HG03025 (cell line): ENCODE data around the gene XPNPEP1.

Experiments used
- ATAC-seq: cut with Tn5 transposase; IDR thresholded peaks from one replicate; pipeline ENCODE4 v1.9.1; 2021; ENCODE audit warnings: mild to moderate bottlenecking, moderate library complexity; ENCODE audit not compliant: unreplicated experiment, low FRiP score

XPNPEP1 gene

DNA sequence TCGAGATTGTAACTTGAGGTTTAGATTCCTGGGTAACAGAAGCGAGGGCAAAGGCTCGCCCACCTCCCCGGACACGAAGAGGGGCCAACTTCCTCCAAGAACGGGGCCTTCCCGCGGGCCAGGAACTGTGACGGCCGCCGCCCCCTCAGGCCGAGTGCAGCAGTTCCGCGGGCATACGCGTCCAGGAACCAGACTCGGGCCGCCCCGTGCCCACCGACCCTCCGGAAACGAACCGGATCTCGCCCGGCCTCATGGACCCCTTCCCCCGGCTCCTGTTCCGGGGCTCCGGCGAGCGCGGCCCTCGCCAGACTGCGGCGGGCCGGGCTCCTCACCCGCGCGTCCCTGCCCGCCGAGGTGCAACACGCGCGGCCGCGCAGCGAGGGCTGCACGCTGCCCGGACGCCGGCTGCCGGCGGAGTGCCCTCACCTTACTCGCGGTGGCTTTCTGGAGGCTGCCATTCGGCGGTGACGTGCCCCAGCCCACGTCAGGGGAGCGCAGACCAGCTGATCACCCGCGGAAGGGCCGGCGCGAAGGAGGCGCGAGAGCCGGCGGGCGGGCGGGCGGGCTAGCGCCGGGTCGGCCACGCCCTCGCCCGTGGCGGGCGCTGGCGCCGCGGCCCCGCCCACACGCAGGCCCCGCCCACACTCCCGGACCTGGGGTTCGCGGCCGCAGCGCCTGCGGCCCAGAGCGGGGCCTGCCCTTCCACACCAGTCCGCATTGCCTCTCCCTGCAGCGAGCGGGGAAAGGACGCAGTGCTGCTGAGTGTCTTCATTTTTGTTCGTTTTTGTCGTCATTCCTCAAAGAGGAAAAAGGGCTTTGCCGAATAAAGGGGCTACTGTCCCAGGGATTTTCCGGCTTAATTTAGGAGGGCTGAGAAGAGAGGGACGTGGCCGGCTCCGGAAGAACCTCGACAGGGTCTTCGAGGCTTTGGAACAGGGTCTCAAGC lies at the start of gene XPNPEP1:
TSS of gene XPNPEP1 (minus strand) at position 536 of the 946 bp plus-strand sequence. CDS start at position 458, 78 bp downstream.
- ATAC-seq, result peak; percentile 92

DNA sequence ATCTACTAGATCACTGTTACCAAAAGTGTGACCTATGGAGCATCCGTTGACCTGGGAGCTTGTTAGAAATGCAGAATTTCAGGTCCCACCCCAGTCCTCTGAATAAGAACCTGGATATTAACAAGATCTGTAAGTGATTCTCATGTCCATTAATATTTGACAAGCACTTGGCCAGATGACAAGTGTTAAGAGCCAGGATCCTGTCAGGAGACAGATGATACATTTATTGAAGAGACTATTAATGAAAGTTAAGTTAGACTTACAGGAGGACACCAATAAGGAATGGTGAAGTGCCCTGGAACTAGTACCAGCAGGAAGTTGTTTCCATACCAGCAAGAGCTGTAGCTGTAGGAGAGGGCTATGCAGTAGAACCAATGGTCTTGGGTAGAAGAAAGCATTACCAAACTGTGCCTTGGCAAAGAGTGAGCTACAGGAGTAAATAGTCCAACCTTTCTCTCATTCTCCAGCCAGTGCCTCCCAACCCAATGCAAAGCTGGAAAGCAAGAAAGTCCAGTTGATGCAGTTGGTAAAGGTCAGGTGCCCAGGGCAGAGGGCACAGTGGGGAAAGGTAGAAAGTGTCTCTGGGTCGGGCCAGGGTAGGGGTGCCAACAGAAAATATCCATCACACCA lies 49.2 kb upstream of the XPNPEP1 start:
- no peak for ATAC-seq

- no peak for ATAC-seq
Measured at GRCh38 chr10:109971634-109972033, 48.3 kb upstream of the XPNPEP1 start.

DNA sequence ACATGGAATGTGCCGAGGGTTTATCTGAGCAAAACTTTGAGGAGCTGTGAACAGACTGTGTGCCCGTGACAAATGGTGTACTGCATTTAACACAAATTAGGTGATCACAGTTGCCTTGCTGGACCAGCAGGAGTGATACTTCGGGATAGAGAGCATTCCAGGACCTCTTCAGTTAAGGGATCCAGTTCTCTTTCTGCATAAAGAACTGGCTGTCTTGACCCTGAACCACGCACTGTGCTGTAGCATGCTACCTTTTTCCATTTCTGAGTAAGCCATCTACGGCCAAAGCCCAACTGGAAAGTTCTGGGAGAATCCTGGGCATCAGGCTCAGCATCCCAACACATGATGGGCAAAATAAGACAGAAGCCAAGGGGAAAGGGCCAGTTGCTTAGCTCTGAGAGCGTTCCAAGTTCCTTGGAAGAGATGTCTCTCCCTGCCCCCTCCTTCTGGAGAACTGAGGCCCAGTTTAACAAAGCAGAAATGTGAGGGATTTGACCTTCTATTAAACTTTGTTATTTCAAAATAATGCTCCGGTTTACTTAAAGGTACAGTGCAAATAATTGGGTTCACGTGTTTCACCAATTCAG lies 46.5 kb upstream of the XPNPEP1 start:
- no peak for ATAC-seq

GRCh38 chr10:109968953-109969759 lies 45.8 kb upstream of the XPNPEP1 start:
- no peak for ATAC-seq

- no peak for ATAC-seq
Measured at GRCh38 chr10:109967739-109968088, 44.4 kb upstream of the XPNPEP1 start.

DNA sequence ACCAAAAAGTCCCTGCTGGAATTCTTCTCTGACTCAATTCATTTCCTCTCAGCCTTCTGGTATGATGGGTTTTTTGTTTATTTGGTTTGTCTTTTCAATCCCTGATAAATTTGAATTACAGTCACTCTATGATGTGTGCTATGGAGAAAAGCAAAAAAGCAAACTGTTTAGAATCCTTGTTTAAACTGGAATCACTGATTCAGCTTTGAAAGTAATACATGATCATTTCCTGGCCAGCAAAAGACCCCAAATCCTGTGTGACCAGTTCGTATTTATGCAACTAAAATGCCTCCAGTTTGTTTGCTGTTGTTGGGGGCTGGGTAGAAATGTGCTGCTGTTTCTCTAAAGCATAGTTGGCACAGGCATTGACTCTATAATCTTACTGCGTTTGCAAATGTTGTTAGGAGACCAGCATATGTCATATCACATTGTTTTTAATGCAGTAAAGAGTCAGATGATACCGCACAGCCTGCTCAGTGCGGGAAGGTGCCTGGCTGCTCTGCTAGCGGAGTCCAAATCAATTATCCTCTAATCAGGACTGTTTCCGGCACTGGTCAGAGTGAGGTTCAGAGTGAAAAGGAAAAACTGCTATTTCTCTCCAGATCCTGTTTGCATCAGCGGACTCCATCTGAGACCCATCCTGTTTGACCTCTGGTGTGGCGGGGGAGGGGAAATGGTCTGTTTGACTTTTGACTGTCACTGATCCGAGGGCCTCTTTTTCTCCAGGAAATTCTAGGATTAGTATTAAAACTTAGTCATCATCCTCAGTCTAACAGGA lies 43.8 kb upstream of the XPNPEP1 start:
- no peak for ATAC-seq

GRCh38 chr10:109964318-109964717 lies 41.0 kb upstream of the XPNPEP1 start:
- ATAC-seq, result no peak

- ATAC-seq, result no peak
Measured at GRCh38 chr10:109963439-109963838, 40.1 kb upstream of the XPNPEP1 start.

DNA sequence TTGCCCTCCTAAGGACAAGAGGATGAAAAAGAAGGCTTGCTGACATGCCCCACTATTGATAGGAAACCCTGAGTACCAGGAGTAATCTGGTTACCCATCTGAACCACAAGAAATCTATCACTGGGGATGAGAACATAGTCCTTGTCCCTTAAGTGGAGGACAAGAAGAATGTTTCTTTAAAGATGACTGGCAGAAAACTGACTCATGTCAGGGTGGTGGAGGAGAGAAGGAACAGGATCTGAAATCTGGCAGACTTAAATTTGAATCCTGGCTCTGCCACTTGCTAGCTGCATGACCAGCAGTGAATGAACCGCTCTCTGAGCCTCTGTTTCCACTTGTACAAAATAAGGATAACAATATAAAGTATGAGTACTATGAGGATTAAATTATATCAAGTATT lies 38.9 kb upstream of the XPNPEP1 start:
- ATAC-seq, result no peak

DNA sequence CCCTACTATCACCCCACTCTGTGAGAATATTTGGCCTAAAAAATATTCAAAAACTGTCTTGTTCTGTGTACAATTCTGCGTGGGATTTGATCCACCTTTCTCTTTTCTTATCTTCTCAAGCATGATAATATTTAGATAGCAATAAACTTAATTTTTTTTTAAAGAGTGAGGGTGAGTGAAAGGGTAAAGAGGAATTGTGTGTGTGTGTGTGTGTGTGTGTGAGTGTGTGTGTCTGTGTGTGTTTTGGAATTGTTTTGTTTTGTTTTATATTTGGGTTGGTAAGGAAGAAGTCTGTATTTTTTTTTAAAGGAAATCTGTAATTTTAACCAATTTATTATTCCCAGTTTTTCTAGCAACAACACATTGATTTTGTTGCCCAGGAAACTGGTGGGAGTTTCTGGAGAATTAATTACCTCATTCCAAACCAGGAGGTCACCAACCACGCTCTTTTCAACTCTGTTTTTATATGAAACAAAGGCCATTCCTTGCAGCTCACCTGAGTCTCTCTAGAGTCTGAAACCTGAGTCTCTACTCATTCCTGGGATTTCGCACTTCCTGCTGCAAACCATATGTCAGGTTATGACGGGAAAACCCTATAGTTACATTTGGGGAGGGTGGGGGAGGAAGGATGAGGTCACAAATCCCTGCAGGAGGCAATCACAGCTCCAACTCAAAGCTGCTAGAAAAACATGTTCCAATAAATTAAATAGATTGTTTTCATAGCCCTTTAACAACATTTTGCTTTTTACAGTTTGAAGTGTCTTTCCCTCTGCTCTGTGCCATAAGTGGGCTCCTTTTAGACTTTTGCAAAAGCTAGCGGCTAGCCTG lies 38.1 kb upstream of the XPNPEP1 start:
- ATAC-seq, result no peak

DNA sequence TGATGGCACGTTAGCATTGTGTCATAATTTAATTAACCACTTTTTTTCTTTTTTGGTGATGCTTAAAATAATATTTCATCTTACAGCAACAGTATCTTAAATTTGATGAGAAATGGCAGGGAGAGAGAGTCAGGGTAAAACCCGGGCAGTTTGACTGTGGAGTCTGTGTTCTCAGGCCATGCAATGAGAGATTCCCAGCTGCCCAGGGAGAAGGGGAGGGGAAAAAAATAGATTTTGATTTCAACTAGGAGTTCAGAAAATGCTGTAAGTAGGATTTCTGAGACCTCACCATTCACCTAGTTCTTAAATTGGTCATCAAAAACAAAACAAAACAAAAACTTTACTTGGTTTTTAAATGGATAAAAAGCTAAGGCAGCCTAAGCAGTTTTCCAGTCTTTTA lies 37.4 kb upstream of the XPNPEP1 start:
- no peak for ATAC-seq

GRCh38 chr10:109959259-109960145 lies 36.2 kb upstream of the XPNPEP1 start:
- ATAC-seq, result no peak

DNA sequence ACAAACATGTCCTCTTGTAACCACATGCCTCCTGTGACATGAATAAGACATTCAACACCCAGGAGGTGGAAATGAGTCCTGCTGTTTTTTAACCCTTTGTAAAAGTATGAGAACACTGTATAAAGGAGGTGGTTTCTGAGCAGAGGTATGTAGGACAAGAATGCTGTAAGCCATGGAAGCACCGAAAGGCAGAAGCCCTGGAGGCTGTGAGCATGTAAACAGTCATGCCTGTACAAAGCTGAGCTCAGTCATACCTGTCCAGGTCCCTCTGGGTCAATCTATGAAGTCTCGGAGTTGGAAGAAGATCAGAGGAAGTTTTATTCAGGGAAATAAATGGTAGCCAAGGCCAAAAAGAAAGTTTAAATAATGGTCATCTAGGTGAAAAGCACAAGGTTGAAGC lies 34.7 kb upstream of the XPNPEP1 start:
- ATAC-seq, result no peak

DNA sequence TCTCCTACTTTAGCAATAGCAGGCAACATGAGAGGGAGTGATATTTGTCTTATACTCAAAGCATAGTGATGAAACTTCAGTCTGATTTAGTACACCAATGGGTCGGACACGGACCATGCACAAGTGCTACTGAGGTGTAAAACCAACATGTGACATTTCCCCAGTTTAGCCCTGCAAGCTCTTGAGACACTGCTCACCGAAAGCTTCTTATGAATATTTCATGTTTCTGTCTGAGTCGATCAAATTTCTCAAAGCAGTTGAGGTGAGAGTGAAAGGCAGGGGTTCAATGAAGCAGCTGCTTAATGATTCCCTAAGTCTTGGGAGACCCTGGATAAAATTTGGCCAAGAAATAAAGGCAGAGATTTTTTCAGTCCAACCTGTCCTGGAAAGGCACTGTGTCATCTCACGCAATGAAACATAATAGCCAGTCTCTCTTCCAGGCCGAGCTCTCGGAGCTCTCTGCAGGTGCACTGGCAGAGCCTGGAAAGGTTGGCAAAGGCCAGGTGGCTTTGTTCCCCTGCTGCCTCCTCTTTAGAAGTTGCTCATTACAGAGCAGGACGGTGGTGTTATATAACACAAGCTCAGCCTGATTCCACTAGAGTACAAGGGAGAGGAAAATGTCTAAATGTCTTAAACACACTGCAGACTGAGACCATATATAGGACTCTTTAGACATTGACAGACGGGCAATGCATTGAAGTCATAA lies 33.9 kb upstream of the XPNPEP1 start:
- ATAC-seq, result peak; percentile 95

- ATAC-seq, result peak; percentile 51
Measured at GRCh38 chr10:109956454-109957091, 33.3 kb upstream of the XPNPEP1 start.

DNA sequence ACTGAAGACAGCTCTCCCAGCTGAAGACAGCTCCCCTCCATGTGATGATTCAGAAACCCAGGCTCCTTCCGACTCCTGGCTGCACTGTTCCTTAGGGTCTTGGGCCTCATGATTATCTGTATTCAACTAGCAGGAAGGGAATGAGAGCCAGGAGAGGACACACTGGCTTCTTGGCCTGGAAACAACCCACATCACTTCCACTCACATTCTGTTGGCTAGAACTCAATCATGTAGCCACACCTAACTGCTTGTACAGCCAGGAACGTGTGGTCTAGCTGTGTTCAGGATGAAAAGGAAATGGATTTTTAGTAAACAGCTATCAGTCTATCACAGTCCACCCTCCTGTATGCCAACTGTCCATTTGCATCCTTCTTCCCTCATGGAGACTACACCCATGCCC lies 30.5 kb upstream of the XPNPEP1 start:
- no peak for ATAC-seq
